GM12872 (cell line): ENCODE data around the gene BORCS5.

ENCODE experiments used
- CTCF ChIP-seq: IDR thresholded peaks from 3 replicates; pipeline ENCODE4 v1.5.1; 2011; ENCODE audit warnings: low read depth, mild to moderate bottlenecking, low read length, moderate library complexity; ENCODE audit not compliant: insufficient read depth

Gene BORCS5

GRCh38 chr12:12442548-12443071 lies 85.7 kb downstream of the BORCS5 start:
- TF ChIP-seq CTCF, result no peak

GRCh38 chr12:12443431-12443878 lies 86.6 kb downstream of the BORCS5 start:
- TF ChIP-seq CTCF, result no peak

DNA sequence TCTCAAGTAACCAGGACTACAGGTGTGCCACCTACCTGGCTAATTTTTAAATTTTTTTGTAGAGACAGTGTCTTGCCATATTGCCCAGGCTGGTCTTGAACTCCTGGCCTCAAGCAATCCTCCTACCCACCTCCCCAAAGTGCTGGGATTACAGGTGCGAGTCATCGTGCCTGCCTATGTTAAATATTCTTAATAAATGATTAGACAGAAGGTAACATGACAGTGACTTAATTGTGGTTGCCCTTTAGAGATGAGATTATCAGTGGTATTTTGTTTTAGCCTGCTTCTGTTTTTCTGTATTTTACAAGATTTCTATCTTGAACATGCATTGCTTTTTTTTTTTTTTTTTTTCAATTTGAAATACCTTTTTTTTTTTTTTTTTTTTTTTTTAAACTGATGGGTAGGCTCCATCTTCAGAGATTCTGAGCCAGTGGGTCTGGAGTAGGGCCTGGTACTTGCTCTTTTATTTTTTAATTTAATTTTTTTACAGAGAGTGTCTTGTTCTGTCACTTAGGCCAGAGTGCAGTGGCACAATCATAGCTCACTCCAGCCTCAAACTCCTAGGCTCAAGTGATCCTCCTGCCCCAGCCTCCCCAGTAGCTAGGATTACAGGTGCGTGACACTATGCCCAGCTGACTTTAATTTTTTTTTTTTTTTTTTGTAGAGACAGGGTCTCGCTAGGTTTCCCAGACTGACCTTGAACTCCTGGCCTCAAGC lies 88.4 kb downstream of the BORCS5 start:
- no peak for TF ChIP-seq CTCF

- TF ChIP-seq CTCF, result no peak
Measured at GRCh38 chr12:12445882-12446181, 89.0 kb downstream of the BORCS5 start.

DNA sequence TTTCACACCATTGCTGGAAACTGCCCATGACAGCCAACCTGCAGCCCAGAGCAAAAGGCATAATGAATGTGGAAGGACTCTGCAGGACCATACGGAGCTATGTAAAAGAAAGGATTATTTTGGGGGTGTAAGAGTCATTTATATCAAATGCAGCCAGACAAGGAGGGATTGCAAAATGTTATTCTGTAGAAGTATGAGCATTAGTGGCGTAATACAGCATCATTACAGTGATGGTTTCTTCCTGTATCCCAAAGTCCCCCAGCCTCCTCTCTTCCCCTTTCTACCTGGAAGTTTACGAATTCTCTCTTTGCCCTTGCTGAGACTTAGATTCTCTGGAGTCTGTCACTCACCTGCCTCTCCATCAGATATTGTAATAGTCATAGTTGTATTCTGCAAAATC lies 89.9 kb downstream of the BORCS5 start:
- no peak for TF ChIP-seq CTCF

GRCh38 chr12:12447236-12447635 lies 90.4 kb downstream of the BORCS5 start:
- TF ChIP-seq CTCF, result no peak

DNA sequence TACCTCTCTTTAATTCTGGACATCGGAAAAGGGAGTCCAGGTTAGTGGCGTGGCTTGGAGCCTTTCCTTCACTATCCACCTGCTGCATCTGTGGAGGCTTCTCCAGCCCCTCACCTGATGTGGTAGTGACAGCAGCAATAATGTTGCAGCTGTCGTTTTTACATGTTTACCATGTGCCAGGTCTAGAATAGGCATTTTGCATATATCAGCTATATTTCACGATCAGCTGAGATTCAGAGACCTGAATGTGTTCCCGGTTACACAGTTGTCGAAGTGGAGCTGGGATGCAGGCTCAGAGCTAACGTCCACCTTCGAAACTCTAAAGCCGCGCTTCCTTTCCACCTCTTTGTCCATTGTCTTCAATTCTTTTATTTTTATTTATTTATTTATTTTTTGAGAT lies 91.0 kb downstream of the BORCS5 start:
- no peak for TF ChIP-seq CTCF
